ENCODE results near the gene YIPF7. TPM values are rescaled to one million over a fixed set of nuclear protein-coding genes. Genes with fewer than 3 reads are reported as not detected.

YIPF7 gene
- total and polyA plus RNA-seq, 2 donors (not counting 1 experiment from before 2014, with no cell fraction given): not detected

DNA sequence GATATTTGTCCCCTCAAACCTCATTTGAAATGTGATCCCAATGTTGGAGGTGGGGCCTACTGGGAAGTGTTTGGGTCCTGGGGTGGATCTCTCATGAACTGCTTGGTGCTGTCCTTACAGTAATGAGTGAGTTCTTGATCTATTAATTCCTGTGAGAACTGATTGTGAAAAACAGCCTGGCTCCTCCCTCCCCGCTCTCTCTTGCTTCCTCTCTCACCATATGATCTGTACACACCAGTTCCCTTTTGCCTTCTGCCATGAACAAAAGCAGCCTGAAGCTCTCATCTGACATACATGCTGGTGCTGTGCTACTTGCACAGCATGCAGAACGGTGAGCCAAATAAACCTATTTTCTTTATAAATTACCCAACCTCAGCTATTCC lies 11.2 kb upstream of the YIPF7 start:
- H3K4me2 ChIP-seq (ENCODE audit: extremely low read depth, insufficient read depth, low read length): no peak overlapping the region
- no peak overlapping the region for H2AFZ ChIP-seq (ENCODE audit: low read length)
- no peaks in the 10 kb centered on the region for H3K79me2 ChIP-seq (ENCODE audit: control insufficient read depth, insufficient read depth, low read length)
- TF ChIP-seq EZH2 (IDR thresholded peaks at IDR 0.05; ENCODE audit: low read length, missing control alignments): no peak
- TF ChIP-seq, protein P1, sequence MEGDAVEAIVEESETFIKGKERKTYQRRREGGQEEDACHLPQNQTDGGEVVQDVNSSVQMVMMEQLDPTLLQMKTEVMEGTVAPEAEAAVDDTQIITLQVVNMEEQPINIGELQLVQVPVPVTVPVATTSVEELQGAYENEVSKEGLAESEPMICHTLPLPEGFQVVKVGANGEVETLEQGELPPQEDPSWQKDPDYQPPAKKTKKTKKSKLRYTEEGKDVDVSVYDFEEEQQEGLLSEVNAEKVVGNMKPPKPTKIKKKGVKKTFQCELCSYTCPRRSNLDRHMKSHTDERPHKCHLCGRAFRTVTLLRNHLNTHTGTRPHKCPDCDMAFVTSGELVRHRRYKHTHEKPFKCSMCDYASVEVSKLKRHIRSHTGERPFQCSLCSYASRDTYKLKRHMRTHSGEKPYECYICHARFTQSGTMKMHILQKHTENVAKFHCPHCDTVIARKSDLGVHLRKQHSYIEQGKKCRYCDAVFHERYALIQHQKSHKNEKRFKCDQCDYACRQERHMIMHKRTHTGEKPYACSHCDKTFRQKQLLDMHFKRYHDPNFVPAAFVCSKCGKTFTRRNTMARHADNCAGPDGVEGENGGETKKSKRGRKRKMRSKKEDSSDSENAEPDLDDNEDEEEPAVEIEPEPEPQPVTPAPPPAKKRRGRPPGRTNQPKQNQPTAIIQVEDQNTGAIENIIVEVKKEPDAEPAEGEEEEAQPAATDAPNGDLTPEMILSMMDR (conservative IDR thresholded peaks at IDR 0.05 in 1 of 2, IDR thresholded peaks at IDR 0.05 in 1 of 2; ENCODE audit: low read depth in 1 of 2, low read length in 2 of 2): no peak
- no peaks in the 10 kb centered on the region for H4K20me1 ChIP-seq (ENCODE audit: control insufficient read depth, extremely low read depth, insufficient read depth, low read length)
- DNase-seq (ENCODE audit: low read depth in 2 of 2): no peak
- H3K36me3 ChIP-seq (ENCODE audit: control insufficient read depth, insufficient read depth, low read length): no peaks in the 10 kb centered on the region
- H3K9me3 ChIP-seq (ENCODE audit: control insufficient read depth, insufficient read depth, low read depth, low read length): no peaks in the 10 kb centered on the region
- no peaks in the 10 kb centered on the region for H3K4me1 ChIP-seq (ENCODE audit: control insufficient read depth, extremely low read depth, insufficient read depth, low read length)
- no peak overlapping the region for H3K4me3 ChIP-seq (replicated peaks in 1 of 4; ENCODE audit: control extremely low read depth in 1 of 4, insufficient read depth in 1 of 4, low read depth in 3 of 4, low read length in 4 of 4)
- no peaks in the 10 kb centered on the region for H3K27me3 ChIP-seq (ENCODE audit: control insufficient read depth, insufficient read depth, low read length)
- H3K9ac ChIP-seq (ENCODE audit: insufficient read depth, low read length): no peak overlapping the region
- no peak overlapping the region for H3K27ac ChIP-seq (ENCODE audit: insufficient read depth, low read length)

DNA sequence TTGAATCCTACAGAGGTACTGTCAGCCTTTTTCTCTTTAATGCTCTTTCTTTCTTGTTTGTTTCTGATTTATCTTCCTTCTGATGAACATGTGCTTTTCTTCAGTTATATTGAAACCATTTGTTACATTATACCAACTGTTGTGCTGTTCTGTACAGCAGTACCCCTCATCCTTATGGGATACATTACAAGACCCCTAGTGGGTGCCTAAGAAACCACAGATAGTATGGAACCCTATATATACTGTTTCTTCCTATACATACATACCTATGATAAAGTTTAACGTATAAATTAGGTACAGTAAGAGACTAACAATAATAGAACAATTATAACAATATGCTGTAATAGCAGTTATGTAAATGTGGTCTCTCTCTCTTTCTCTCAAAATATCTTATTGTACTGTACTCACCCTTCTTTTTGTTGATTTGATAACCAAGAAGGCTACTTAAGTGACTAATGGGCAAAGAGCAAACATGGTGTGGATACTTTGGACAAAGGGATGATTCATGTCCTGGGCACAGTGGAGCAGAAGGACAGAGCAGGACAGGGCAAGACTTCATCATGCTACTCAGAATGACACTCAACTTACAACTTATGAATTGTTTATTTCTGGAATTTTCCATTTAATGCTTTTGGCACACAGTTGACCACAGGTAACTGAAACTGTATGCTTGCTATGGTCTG lies 10.7 kb upstream of the YIPF7 start:
- Histone ChIP-seq H3K4me3 (replicated peaks in 1 of 4; ENCODE audit: control extremely low read depth in 1 of 4, insufficient read depth in 1 of 4, low read depth in 3 of 4, low read length in 4 of 4) (no peak overlapping the region), H3K9me3 (ENCODE audit: control insufficient read depth, insufficient read depth, low read depth, low read length) (no peaks in the 10 kb centered on the region), H3K4me2 (ENCODE audit: extremely low read depth, insufficient read depth, low read length) (no peak overlapping the region), H2AFZ (ENCODE audit: low read length) (no peak overlapping the region), H3K79me2 (ENCODE audit: control insufficient read depth, insufficient read depth, low read length) (no peaks in the 10 kb centered on the region), H4K20me1 (ENCODE audit: control insufficient read depth, extremely low read depth, insufficient read depth, low read length) (no peaks in the 10 kb centered on the region), H3K27ac (ENCODE audit: insufficient read depth, low read length) (no peak overlapping the region), H3K9ac (ENCODE audit: insufficient read depth, low read length) (no peak overlapping the region), H3K4me1 (ENCODE audit: control insufficient read depth, extremely low read depth, insufficient read depth, low read length) (no peaks in the 10 kb centered on the region), H3K36me3 (ENCODE audit: control insufficient read depth, insufficient read depth, low read length) (no peaks in the 10 kb centered on the region), H3K27me3 (ENCODE audit: control insufficient read depth, insufficient read depth, low read length) (no peaks in the 10 kb centered on the region)
- TF ChIP-seq, protein P1 (conservative IDR thresholded peaks at IDR 0.05 in 1 of 2, IDR thresholded peaks at IDR 0.05 in 1 of 2; ENCODE audit: low read depth in 1 of 2, low read length in 2 of 2): no peak
- no peak for TF ChIP-seq EZH2 (IDR thresholded peaks at IDR 0.05; ENCODE audit: low read length, missing control alignments)
- no peak for DNase-seq (ENCODE audit: low read depth in 2 of 2)

DNA sequence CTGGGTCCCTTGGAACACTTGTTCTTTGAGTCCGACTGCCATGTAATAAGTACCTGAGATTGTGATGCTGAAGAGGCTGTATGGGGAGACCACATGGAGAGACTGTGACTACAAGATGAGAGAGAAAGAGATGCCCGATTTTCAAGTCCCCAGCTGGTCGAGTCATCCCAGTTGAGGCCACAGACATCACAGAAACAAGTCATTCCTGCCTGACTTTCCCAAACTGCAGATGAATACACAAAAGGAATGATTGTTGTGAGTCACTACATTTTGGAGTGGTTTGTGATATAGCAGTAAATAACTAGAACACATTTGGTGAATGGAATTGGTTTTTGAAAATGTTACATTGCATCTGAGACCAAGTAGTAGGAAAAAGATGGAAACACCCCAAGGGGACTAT lies 9.0 kb upstream of the YIPF7 start:
- H3K79me2 ChIP-seq (ENCODE audit: control insufficient read depth, insufficient read depth, low read length): no peaks in the 10 kb centered on the region
- H3K4me3 ChIP-seq (replicated peaks in 1 of 4; ENCODE audit: control extremely low read depth in 1 of 4, insufficient read depth in 1 of 4, low read depth in 3 of 4, low read length in 4 of 4): no peak overlapping the region
- H3K27ac ChIP-seq (ENCODE audit: insufficient read depth, low read length): no peak overlapping the region
- no peak for TF ChIP-seq EZH2 (IDR thresholded peaks at IDR 0.05; ENCODE audit: low read length, missing control alignments)
- TF ChIP-seq, protein P1 (conservative IDR thresholded peaks at IDR 0.05 in 1 of 2, IDR thresholded peaks at IDR 0.05 in 1 of 2; ENCODE audit: low read depth in 1 of 2, low read length in 2 of 2): no peak
- H3K4me1 ChIP-seq (ENCODE audit: control insufficient read depth, extremely low read depth, insufficient read depth, low read length): no peaks in the 10 kb centered on the region
- DNase-seq (ENCODE audit: low read depth in 2 of 2): no peak
- no peak overlapping the region for H3K9ac ChIP-seq (ENCODE audit: insufficient read depth, low read length)
- H3K36me3 ChIP-seq (ENCODE audit: control insufficient read depth, insufficient read depth, low read length): no peaks in the 10 kb centered on the region
- H4K20me1 ChIP-seq (ENCODE audit: control insufficient read depth, extremely low read depth, insufficient read depth, low read length): no peaks in the 10 kb centered on the region
- no peaks in the 10 kb centered on the region for H3K9me3 ChIP-seq (ENCODE audit: control insufficient read depth, insufficient read depth, low read depth, low read length)
- H3K27me3 ChIP-seq (ENCODE audit: control insufficient read depth, insufficient read depth, low read length): no peaks in the 10 kb centered on the region
- H2AFZ ChIP-seq (ENCODE audit: low read length): no peak overlapping the region
- no peak overlapping the region for H3K4me2 ChIP-seq (ENCODE audit: extremely low read depth, insufficient read depth, low read length)

Data from fibroblast of lung (primary cell).